K562 treated with DMSO at 1 percent for 4 hours (cell line): ENCODE data around the gene FAM184A. TPM values are rescaled to one million over a fixed set of nuclear protein-coding genes. Genes with fewer than 3 reads are reported as not detected.

Experiments
- total RNA-seq: library from RNA; unstranded; fragments of 300-600 nt; gene quantifications from 2 replicates; pipeline ENCODE4 v1.2.3, GENCODE V29; 2022; ENCODE audit not compliant: insufficient read depth

FAM184A gene, protein sequence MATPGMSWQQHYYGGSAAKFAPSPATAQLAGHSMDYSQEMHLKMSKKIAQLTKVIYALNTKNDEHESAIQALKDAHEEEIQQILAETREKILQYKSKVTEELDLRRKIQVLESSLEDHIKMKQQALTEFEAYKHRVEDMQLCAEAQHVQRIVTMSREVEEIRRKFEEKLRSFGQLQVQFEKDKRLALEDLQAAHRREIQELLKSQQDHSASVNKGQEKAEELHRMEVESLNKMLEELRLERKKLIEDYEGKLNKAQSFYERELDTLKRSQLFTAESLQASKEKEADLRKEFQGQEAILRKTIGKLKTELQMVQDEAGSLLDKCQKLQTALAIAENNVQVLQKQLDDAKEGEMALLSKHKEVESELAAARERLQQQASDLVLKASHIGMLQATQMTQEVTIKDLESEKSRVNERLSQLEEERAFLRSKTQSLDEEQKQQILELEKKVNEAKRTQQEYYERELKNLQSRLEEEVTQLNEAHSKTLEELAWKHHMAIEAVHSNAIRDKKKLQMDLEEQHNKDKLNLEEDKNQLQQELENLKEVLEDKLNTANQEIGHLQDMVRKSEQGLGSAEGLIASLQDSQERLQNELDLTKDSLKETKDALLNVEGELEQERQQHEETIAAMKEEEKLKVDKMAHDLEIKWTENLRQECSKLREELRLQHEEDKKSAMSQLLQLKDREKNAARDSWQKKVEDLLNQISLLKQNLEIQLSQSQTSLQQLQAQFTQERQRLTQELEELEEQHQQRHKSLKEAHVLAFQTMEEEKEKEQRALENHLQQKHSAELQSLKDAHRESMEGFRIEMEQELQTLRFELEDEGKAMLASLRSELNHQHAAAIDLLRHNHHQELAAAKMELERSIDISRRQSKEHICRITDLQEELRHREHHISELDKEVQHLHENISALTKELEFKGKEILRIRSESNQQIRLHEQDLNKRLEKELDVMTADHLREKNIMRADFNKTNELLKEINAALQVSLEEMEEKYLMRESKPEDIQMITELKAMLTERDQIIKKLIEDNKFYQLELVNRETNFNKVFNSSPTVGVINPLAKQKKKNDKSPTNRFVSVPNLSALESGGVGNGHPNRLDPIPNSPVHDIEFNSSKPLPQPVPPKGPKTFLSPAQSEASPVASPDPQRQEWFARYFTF
- total RNA-seq, result 6.0 and 6.2 TPM in 2 replicates

DNA sequence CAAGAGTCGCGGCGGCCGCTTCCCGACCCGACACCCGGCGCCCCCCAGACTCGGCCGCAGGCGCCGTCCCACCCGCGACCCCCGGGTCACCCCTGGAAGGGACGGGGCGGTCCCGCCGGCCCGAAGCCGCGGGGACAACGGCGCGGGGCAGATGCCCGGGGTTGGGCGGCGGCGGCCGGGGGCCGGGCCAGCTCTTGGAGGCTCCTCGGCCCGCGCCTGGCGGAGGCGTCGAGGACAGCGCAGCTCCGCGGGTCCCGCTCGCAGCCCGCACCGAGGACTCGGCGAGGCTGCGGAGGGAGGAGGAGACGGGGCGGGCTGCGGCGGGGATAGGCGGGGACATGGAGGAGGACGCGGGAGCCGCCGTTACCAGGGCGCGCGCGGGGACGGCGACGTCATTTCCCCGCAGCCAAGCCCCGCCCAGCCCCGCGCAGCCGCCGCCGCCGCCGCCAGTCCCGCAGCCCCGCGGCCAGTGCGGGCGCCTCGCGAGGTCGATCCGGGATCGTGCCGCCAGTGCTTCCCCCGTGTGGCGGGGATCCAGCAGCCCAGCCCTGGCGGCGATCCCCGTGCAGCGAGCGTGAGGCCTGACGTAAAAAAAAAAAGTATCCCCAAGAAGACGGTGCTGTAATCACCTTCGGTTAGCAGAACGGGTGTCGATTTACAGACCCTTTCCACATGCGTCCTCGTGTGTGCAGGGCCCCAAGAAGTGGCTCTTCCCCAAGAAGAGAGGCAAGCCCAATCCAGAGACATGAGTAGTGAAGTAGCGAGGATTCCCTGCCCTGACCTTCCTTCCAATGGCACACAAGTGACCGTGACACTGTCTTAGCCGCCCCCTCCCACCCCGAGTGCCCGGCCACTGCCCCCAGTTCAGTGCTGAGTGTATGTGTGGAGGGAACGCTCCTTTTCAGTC is at the start of gene FAM184A:
TSS of gene FAM184A (minus strand) at position 289 of the 907 bp plus-strand sequence. CDS start 365 bp downstream, outside the sequence.

DNA sequence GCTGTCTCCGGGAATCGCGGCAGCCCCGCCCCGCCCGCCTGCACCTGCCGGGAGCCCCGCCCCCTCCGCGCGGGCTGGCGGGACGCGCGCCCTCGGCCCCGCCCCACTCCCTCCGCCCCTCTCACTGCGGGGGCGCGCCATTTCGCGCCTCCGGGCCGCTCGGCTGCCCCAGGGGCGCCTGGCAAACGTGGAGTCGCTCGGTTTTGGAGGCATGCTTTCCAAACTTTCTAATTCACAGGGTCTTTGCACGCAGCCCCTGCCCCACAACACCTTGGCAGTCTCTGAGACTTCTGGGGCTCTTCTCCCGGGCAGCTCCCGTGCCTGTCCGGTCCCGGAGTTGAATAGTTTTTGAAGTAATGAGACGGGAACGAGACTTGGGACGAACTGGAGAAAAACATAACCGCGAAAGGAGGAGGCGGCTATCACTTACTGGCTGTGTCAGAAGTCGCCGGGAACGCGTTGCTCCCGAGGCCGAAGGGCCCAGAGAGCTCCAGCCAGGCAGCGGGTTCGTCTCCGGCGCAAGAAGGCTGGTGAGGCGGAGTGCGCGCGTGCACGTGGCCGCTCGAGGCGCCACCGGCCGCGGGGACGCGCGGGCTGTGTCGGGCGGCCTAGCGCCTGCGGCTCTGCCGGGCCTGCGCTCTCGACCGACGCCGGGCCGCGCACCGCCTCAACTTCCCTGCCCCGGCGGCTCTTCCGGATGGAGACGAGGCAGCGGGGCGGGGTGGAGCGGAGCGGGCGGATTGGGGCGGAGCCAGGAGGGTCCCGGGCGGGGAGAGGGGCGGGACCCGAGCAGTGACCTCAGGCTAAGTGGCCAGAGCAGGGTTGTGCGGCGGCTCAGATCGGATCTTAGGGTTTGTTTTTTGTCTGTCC is 143.8 kb downstream of the FAM184A start, which contains the start of gene MCM9:
TSS of gene MCM9 (minus strand) at position 699 of the 870 bp plus-strand sequence. CDS start 3,436 bp downstream, outside the sequence.

Other genes with a start within 250 kb of the FAM184A start
- gene ASF1A, start 184.5 kb downstream of the FAM184A start, total RNA-seq, result 13.4 and 14.6 TPM in 2 replicates
- 3.6 and 6.9 TPM in 2 replicates for gene MCM9, start 143.5 kb downstream of the FAM184A start, total RNA-seq